HepG2 (cell line): ENCODE results near the gene SNPH. TPM values are rescaled to one million over a fixed set of nuclear protein-coding genes. Genes with fewer than 3 reads are reported as not detected.

Source experiments
- ATAC-seq: fragments of 200-7000 bp; cut with Tn5 transposase; 3 replicates; pipeline ENCODE4 v1.9.1; 2020; ENCODE audit warnings: mild to moderate bottlenecking, moderate library complexity
- BruUV-seq: library from RNA; stranded (reverse); fragments of 400-500 nt; replicated peaks from 2 replicates; lab custom pipeline; 2021; lab: Mats Ljungman, UMichigan
- CTCF ChIA-PET: fragments of 300-600 bp; formaldehyde crosslinking; extraction: SDS; loops from one replicate; lab custom pipeline; 2021; ENCODE audit warnings: low total read pairs, inconsistent platforms, low intra/inter-chr PET ratio; lab: Yijun Ruan, JAX
- POLR2A ChIA-PET: fragments of 350-600 bp; sonication (Branson Sonifier 250); formaldehyde crosslinking; loops from one replicate; lab custom pipeline; 2020; ENCODE audit warnings: antibody characterized with exemption, inconsistent platforms; lab: Yijun Ruan, JAX
- DNase-seq: peaks from one replicate; pipeline ENCODE4 v3.0.0-alpha.2; 2015; ENCODE audit warnings: low spot score
- FAIRE-seq: peaks from 3 replicates; lab custom pipeline; 2011; peaks lifted over from hg19 to GRCh38; lab: Jason Lieb, UNC
- H2AFZ ChIP-seq: one replicate; pipeline ENCODE4 v1.6.1; 2011; ENCODE audit warnings: low read length, inconsistent platforms
- H3K27ac ChIP-seq: fragments of 300-600 bp; 3 replicates; pipeline ENCODE4 v1.8.0; 2011; ENCODE audit warnings: mixed run types, mild to moderate bottlenecking, mixed read lengths, low read length, inconsistent platforms; ENCODE audit not compliant: insufficient read depth; ENCODE audit errors: extremely low read length
- H3K27me3 ChIP-seq, 2 experiments: fragments of 200-600 bp in 1 of 2; 2 replicates in 1 of 2; 3 replicates in 1 of 2; pipeline versions ENCODE4 v1.6.0 to v1.8.0; 2011; ENCODE audit warnings: low read length in 2 of 2, mild to moderate bottlenecking in 2 of 2, moderate library complexity in 2 of 2, inconsistent platforms in 1 of 2; ENCODE audit not compliant: insufficient read depth in 2 of 2, control insufficient read depth in 1 of 2
- H3K36me3 ChIP-seq, 2 experiments: fragments of 200-600 bp in 1 of 2; replicated peaks in 1 of 2; 2 replicates in 1 of 2; 3 replicates in 1 of 2; pipeline versions ENCODE4 v1.5.1 to v1.8.0; 2011; ENCODE audit warnings: low read length in 2 of 2, inconsistent platforms in 1 of 2; ENCODE audit not compliant: insufficient read depth in 2 of 2, control insufficient read depth in 1 of 2
- H3K4me1 ChIP-seq: 2 replicates; pipeline ENCODE4 v1.5.1; 2012; ENCODE audit warnings: low read length, inconsistent platforms; ENCODE audit not compliant: insufficient read depth
- H3K4me2 ChIP-seq: 2 replicates; pipeline ENCODE4 v1.6.0; 2011; ENCODE audit warnings: low read depth, low read length, inconsistent platforms
- H3K4me3 ChIP-seq, 3 experiments: fragments of 200-600 bp in 1 of 3; sonication (generic), shearing (Covaris generic) in 1 of 3; replicated peaks in 1 of 3; 2 replicates each; pipeline ENCODE4 v1.5.1; 2011 to 2016; ENCODE audit warnings: low read length in 3 of 3, inconsistent platforms in 2 of 3, low read depth in 2 of 3, mild to moderate bottlenecking in 2 of 3, control low read depth in 1 of 3, mixed read lengths in 1 of 3; ENCODE audit not compliant: insufficient read depth in 1 of 3
- H3K79me2 ChIP-seq: one replicate; pipeline ENCODE4 v1.6.1; 2011; ENCODE audit warnings: low read length, inconsistent platforms; ENCODE audit not compliant: insufficient read depth
- H3K9ac ChIP-seq: 2 replicates; pipeline ENCODE4 v1.6.0; 2011; ENCODE audit warnings: mild to moderate bottlenecking, low read depth, low read length, inconsistent platforms; ENCODE audit not compliant: insufficient read depth
- H3K9me3 ChIP-seq: 2 replicates; pipeline ENCODE4 v1.5.1; 2012; ENCODE audit warnings: mild to moderate bottlenecking, low read length
- H4K20me1 ChIP-seq: 2 replicates; pipeline ENCODE4 v1.6.0; 2011; ENCODE audit warnings: inconsistent platforms, mild to moderate bottlenecking, low read length, moderate library complexity; ENCODE audit not compliant: insufficient read depth
- ADNP ChIP-seq: sonication (generic); formaldehyde crosslinking; IDR thresholded peaks from 2 replicates; pipeline ENCODE4 v1.4.0; 2020; ENCODE audit warnings: missing genetic modification reagents
- AGO1 ChIP-seq: fragments of 200-400 bp; formaldehyde crosslinking; IDR thresholded peaks from 2 replicates; pipeline ENCODE4 v1.6.1; 2017; ENCODE audit warnings: mild to moderate bottlenecking, low read depth, low read length, moderate library complexity; ENCODE audit not compliant: poor library complexity, severe bottlenecking
- GMEB1 ChIP-seq: sonication (generic); formaldehyde crosslinking; IDR thresholded peaks from 2 replicates; pipeline ENCODE4 v1.5.1; 2020; ENCODE audit warnings: missing genetic modification reagents, mild to moderate bottlenecking, borderline replicate concordance
- HOXA7 ChIP-seq: sonication (generic); formaldehyde crosslinking; IDR thresholded peaks from 2 replicates; pipeline ENCODE4 v1.8.1; 2022; ENCODE audit warnings: mild to moderate bottlenecking, missing genetic modification reagents, moderate library complexity
- REL ChIP-seq: sonication (generic); formaldehyde crosslinking; conservative IDR thresholded peaks from 2 replicates; pipeline ENCODE4 v1.8.0; 2022; ENCODE audit warnings: mild to moderate bottlenecking, missing genetic modification reagents, moderate library complexity
- SCMH1 ChIP-seq: sonication (generic); formaldehyde crosslinking; IDR thresholded peaks from 2 replicates; pipeline ENCODE4 v1.9.0; 2021; ENCODE audit warnings: missing genetic modification reagents, mild to moderate bottlenecking, borderline replicate concordance
- SMYD3 ChIP-seq: sonication (generic); formaldehyde crosslinking; IDR thresholded peaks from 2 replicates; pipeline ENCODE4 v1.8.1; 2023; ENCODE audit warnings: mild to moderate bottlenecking, missing genetic modification reagents
- TBX2 ChIP-seq: sonication (generic); formaldehyde crosslinking; IDR thresholded peaks from 2 replicates; pipeline ENCODE4 v1.5.0; 2020; ENCODE audit warnings: missing genetic modification reagents, mild to moderate bottlenecking, borderline replicate concordance
- ZBTB37 ChIP-seq: sonication (generic); formaldehyde crosslinking; IDR thresholded peaks from 2 replicates; pipeline ENCODE4 v1.4.0; 2020; ENCODE audit warnings: mild to moderate bottlenecking, missing genetic modification reagents
- ZNF326 ChIP-seq: sonication (generic); formaldehyde crosslinking; IDR thresholded peaks from 2 replicates; pipeline ENCODE4 v1.4.0; 2020; ENCODE audit warnings: missing genetic modification reagents, borderline replicate concordance
- ZNF639 ChIP-seq: conservative IDR thresholded peaks from 2 replicates; pipeline ENCODE4 v1.6.1; 2018; ENCODE audit warnings: missing genetic modification reagents
- ZNF660 ChIP-seq: sonication (generic); formaldehyde crosslinking; IDR thresholded peaks from 2 replicates; pipeline ENCODE4 v1.5.1; 2020; ENCODE audit warnings: mild to moderate bottlenecking, low read depth, missing genetic modification reagents, borderline replicate concordance
- ZNF672 ChIP-seq: sonication (generic); formaldehyde crosslinking; IDR thresholded peaks from 2 replicates; pipeline ENCODE4 v1.8.1; 2022; ENCODE audit warnings: missing genetic modification reagents
- ZNF7 ChIP-seq: IDR thresholded peaks from 2 replicates; pipeline ENCODE4 v1.6.1; 2016; ENCODE audit warnings: missing biosample characterization, missing genetic modification reagents
- ZNF703 ChIP-seq: sonication (generic); formaldehyde crosslinking; IDR thresholded peaks from 2 replicates; pipeline ENCODE4 v1.5.1; 2020; ENCODE audit warnings: missing genetic modification reagents, mild to moderate bottlenecking, moderate library complexity, borderline replicate concordance
- ZSCAN21 ChIP-seq: sonication (generic); formaldehyde crosslinking; IDR thresholded peaks from 2 replicates; pipeline ENCODE4 v1.8.0; 2022; ENCODE audit warnings: mild to moderate bottlenecking, missing genetic modification reagents, moderate library complexity, borderline replicate concordance
- ZSCAN31 ChIP-seq: sonication (generic); formaldehyde crosslinking; IDR thresholded peaks from 2 replicates; pipeline ENCODE4 v1.5.0; 2020; ENCODE audit warnings: low read depth, mild to moderate bottlenecking, missing genetic modification reagents
- ZXDC ChIP-seq: sonication (generic); formaldehyde crosslinking; IDR thresholded peaks from 2 replicates; pipeline ENCODE4 v1.5.0; 2020; ENCODE audit warnings: mild to moderate bottlenecking, missing genetic modification reagents
- WGBS: methylation state at CpG from one replicate; pipeline ENCODE4 v1.1.6; 2017; ENCODE audit warnings: low lambda C conversion rate; 5-methylcytosine and 5-hydroxymethylcytosine counted together
- in situ Hi-C: cut with HindIII; loops from 2 replicates; pipeline ENCODE4 v1.10.0; 2017; ENCODE audit warnings: low pct_unique_long_range_greater_than_20kb; ENCODE audit not compliant: extremely low pct_ligation_motif_present
- intact Hi-C: fragments of 100-400 bp; cut with micrococcal nuclease; formaldehyde crosslinking; loops from one replicate; pipeline ENCODE4 v1.10.0; 2022; ENCODE audit not compliant: unreplicated experiment
- polyA plus RNA-seq, 8 experiments: library from polyadenylated mRNA; depleted of rRNA in 3 of 8; stranded (reverse) in 7 of 8; unstranded in 1 of 8; fragments of >200 nt; fragmentation: Illumina TruSeq in 4 of 8; extraction: Trizol in 4 of 8; gene quantifications; 2 replicates each; pipeline versions ENCODE4 v1.2.1 to v1.2.3, GENCODE V29; 2011 to 2016; ENCODE audit warnings: low read depth in 4 of 8, missing spikeins in 1 of 8, mixed read lengths in 1 of 8; ENCODE audit not compliant: insufficient read depth in 1 of 8
- total RNA-seq, 5 experiments: library from RNA; depleted of rRNA; stranded (reverse); fragments of >200 nt; fragmentation: Illumina TruSeq; extraction: Trizol; gene quantifications; 2 replicates each; pipeline ENCODE4 v1.2.3, GENCODE V29; 2016; ENCODE audit warnings: low read depth in 1 of 5

The SNPH gene
- total and polyA plus RNA-seq, 2 of the 13 experiments (the other 11 are each of a cell fraction or from before 2014, with no cell fraction given): 0.09 TPM; not detected in 1

GRCh38 chr20:1331101-1331500 lies 65.0 kb downstream of the SNPH start:
- H3K9ac ChIP-seq: no peak overlapping the region
- WGBS: 97% methylated on average over 2 of the region's 2 CpGs
- intact Hi-C loops: no loop called here
- TF ChIP-seq SCMH1 (CRISPR knock-in tag) (no peak), ZSCAN21 (CRISPR knock-in tag) (no peak), ZNF7 (CRISPR knock-in tag) (no peak), ZSCAN31 (CRISPR knock-in tag) (no peak), GMEB1 (no peak), ZNF672 (no peak), ZNF660 (no peak), REL (CRISPR knock-in tag) (no peak), ADNP (no peak), TBX2 (CRISPR knock-in tag) (no peak), ZBTB37 (no peak), ZNF326 (CRISPR knock-in tag) (no peak), HOXA7 (CRISPR knock-in tag) (no peak), AGO1 (no peak), ZNF639 (CRISPR knock-in tag) (no peak), SMYD3 (CRISPR knock-in tag) (no peak), ZNF703 (CRISPR knock-in tag) (no peak), ZXDC (CRISPR knock-in tag) (no peak)

More at GRCh38 chr20:1331101-1331500, 65.0 kb downstream of the SNPH start:
- ChIA-PET CTCF (no interaction called here), POLR2A (interaction anchor here (1.5 kb wide), 1 partner anchor 13 kb away, joined by 3 read pairs; no protein-coding TSS in a partner anchor)
- Histone ChIP-seq H3K79me2 (peaks cover 41% of the 10 kb centered on the region), H3K4me3 (no peak overlapping the region), H2AFZ (no peak overlapping the region), H3K9me3 (no peaks in the 10 kb centered on the region), H3K4me1 (peaks cover 66% of the 10 kb centered on the region), H4K20me1 (peaks cover 15% of the 10 kb centered on the region; the same call in 1 of the 2 replicates), H3K27ac (no peak overlapping the region), H3K4me2 (no peak overlapping the region), H3K27me3 (no peaks in the 10 kb centered on the region; a peak in 1 of 5 replicates), H3K36me3 (peaks cover 8 to 13% of the 10 kb centered on the region in 2 experiments; a peak in 3 of 5 replicates)
- ATAC-seq (no peak), DNase-seq (no peak), FAIRE-seq (no peak)
- no TSS peak for BruUV-seq
- in situ Hi-C loops: no loop called here
